B cell (primary cell): ENCODE data around the gene SUCLG2. TPM values are rescaled to one million over a fixed set of nuclear protein-coding genes. Genes with fewer than 3 reads are reported as not detected.

Experiments
- ATAC-seq: fragments of 200-7000 bp; cut with Tn5 transposase; one replicate; pipeline ENCODE4 v1.10.0; 2021; ENCODE audit warnings: low read depth, mild to moderate bottlenecking, moderate number of reproducible peaks, moderate library complexity
- CTCF ChIA-PET: fragments of 350-600 bp; sonication (Branson Sonifier 250); formaldehyde crosslinking; loops from one replicate; lab custom pipeline; 2021; ENCODE audit warnings: antibody characterized with exemption, inconsistent platforms; lab: Charles Lee
- POLR2A ChIA-PET: fragments of 350-600 bp; sonication (Branson Sonifier 250); formaldehyde crosslinking; loops from one replicate; lab custom pipeline; 2021; ENCODE audit warnings: antibody characterized with exemption; lab: Charles Lee
- DNase-seq: peaks from one replicate; pipeline ENCODE4 v3.0.0; 2013
- H2AFZ ChIP-seq: 2 replicates; pipeline ENCODE4 v1.6.1; 2012; ENCODE audit warnings: mild to moderate bottlenecking, low read depth, low read length; ENCODE audit not compliant: insufficient read depth, poor library complexity, severe bottlenecking
- H3K27ac ChIP-seq, 2 donors: 1 replicate in 1 of 2; 2 replicates in 1 of 2; pipeline ENCODE4 v1.5.1; 2012 to 2013; ENCODE audit warnings: low read length in 2 of 2, mild to moderate bottlenecking in 2 of 2, moderate library complexity in 1 of 2
- H3K27me3 ChIP-seq, 4 experiments: fragments of 200-600 bp in 1 of 4; sonication (generic) in 1 of 4; replicated peaks in 1 of 4; 1 replicate in 2 of 4; 2 replicates in 2 of 4; pipeline versions ENCODE4 v1.6.1 to v1.7.0; 2013 to 2016; ENCODE audit warnings: low read length in 3 of 4, mild to moderate bottlenecking in 2 of 4, mixed read lengths in 1 of 4, moderate library complexity in 1 of 4; ENCODE audit not compliant: insufficient read depth in 4 of 4, control insufficient read depth in 3 of 4; ENCODE audit errors: control extremely low read depth in 1 of 4
- H3K36me3 ChIP-seq, 2 experiments: replicated peaks in 1 of 2; 1 replicate in 1 of 2; 2 replicates in 1 of 2; pipeline versions ENCODE4 v1.6.1 to v1.7.1; 2013; ENCODE audit warnings: low read length in 1 of 2; ENCODE audit not compliant: insufficient read depth in 2 of 2, control insufficient read depth in 1 of 2; ENCODE audit errors: control extremely low read depth in 1 of 2, extremely low read depth in 1 of 2
- H3K4me1 ChIP-seq, 2 donors: fragments of 200-600 bp in 1 of 2; sonication (generic) in 1 of 2; 1 replicate in 1 of 2; 2 replicates in 1 of 2; pipeline versions ENCODE4 v1.5.1 to v1.6.1; 2013 to 2017; ENCODE audit warnings: low read length in 2 of 2; ENCODE audit not compliant: control insufficient read depth in 2 of 2, insufficient read depth in 2 of 2
- H3K4me2 ChIP-seq: replicated peaks from 2 replicates; pipeline ENCODE3; 2012; ENCODE audit warnings: mild to moderate bottlenecking, low read depth, low read length; ENCODE audit not compliant: poor library complexity, severe bottlenecking
- H3K4me3 ChIP-seq, 5 experiments: fragments of 200-600 bp in 1 of 5; sonication (generic) in 1 of 5; 1 replicate in 3 of 5; 2 replicates in 2 of 5; pipeline versions ENCODE4 v1.5.1 to v1.7.0; 2011 to 2016; ENCODE audit warnings: low read length in 4 of 5, mild to moderate bottlenecking in 4 of 5, low read depth in 2 of 5, control low read depth in 1 of 5, moderate library complexity in 1 of 5; ENCODE audit not compliant: insufficient read depth in 1 of 5; ENCODE audit errors: control extremely low read depth in 1 of 5, extremely low read depth in 1 of 5
- H3K79me2 ChIP-seq: fragments of 200-600 bp; sonication (generic); one replicate; pipeline ENCODE4 v1.6.0; 2016; ENCODE audit warnings: low read length; ENCODE audit not compliant: control insufficient read depth, insufficient read depth
- H3K9ac ChIP-seq: fragments of 200-600 bp; sonication (generic); 2 replicates; pipeline ENCODE4 v1.6.1; 2017; ENCODE audit warnings: mild to moderate bottlenecking, low read length, moderate library complexity
- H3K9me3 ChIP-seq, 3 donors: one replicate each; pipeline versions ENCODE4 v1.6.1 to v1.7.1; 2013; ENCODE audit warnings: low read length in 2 of 3; ENCODE audit not compliant: control insufficient read depth in 2 of 3, insufficient read depth in 1 of 3; ENCODE audit errors: control extremely low read depth in 1 of 3
- H4K20me1 ChIP-seq: 2 replicates; pipeline ENCODE4 v1.6.0; 2012; ENCODE audit warnings: mild to moderate bottlenecking, low read length; ENCODE audit not compliant: insufficient read depth, control insufficient read depth, poor library complexity, severe bottlenecking
- H3K27ac Mint-ChIP-seq: one replicate; pipeline ENCODE4 v1.8.0; 2021; ENCODE audit warnings: mixed read lengths
- H3K27me3 Mint-ChIP-seq: one replicate; pipeline ENCODE4 v1.8.0; 2021; ENCODE audit warnings: mixed read lengths
- H3K4me1 Mint-ChIP-seq: one replicate; pipeline ENCODE4 v1.8.0; 2021; ENCODE audit warnings: mixed read lengths
- H3K4me3 Mint-ChIP-seq: one replicate; pipeline ENCODE4 v1.8.0; 2021; ENCODE audit warnings: mixed read lengths
- H3K9me3 Mint-ChIP-seq: one replicate; pipeline ENCODE4 v1.8.0; 2022; ENCODE audit warnings: mixed read lengths; ENCODE audit not compliant: insufficient read depth
- CTCF ChIP-seq: fragments of 200-600 bp; IDR thresholded peaks from one replicate; pipeline ENCODE4 v1.8.0; 2022; ENCODE audit warnings: antibody characterized with exemption, mild to moderate bottlenecking
- EZH2 ChIP-seq: IDR thresholded peaks from 2 replicates; pipeline ENCODE4 v1.6.1; 2012; ENCODE audit warnings: borderline replicate concordance, low read depth, mild to moderate bottlenecking, moderate library complexity, low read length; ENCODE audit not compliant: insufficient read depth, poor library complexity, severe bottlenecking
- WGBS: methylation state at CpG from one replicate; pipeline ENCODE4 v1.1.5; 2013; ENCODE audit warnings: missing lambda C conversion rate; ENCODE audit not compliant: insufficient coverage; 5-methylcytosine and 5-hydroxymethylcytosine counted together
- intact Hi-C: fragments of 100-400 bp; cut with micrococcal nuclease; formaldehyde crosslinking; loops from one replicate; pipeline ENCODE4 v1.10.0; 2022
- polyA plus RNA-seq: library from polyadenylated mRNA; depleted of rRNA; stranded (reverse); fragments of >200 nt; gene quantifications from 2 replicates; pipeline ENCODE4 v1.2.3, GENCODE V29; 2012
- total RNA-seq, 2 donors: library from RNA; stranded (reverse); fragments of 120-200 nt in 1 of 2; gene quantifications; 1 replicate in 1 of 2; 2 replicates in 1 of 2; pipeline versions ENCODE4 v1.2.3 to v1.2.4, GENCODE V29; 2013 to 2022

The SUCLG2 gene
- total and polyA plus RNA-seq, 2 donors (not counting 1 experiment from before 2014, with no cell fraction given), result 9.1 to 35.8 TPM

- POLR2A ChIA-PET, result no interaction called here
- no peaks in the 10 kb centered on the region for H4K20me1 ChIP-seq
- peaks cover 6% of the 10 kb centered on the region for H3K79me2 ChIP-seq
- Mint-ChIP-seq H3K9me3 (peaks cover 9% of the 10 kb centered on the region), H3K27me3 (no peaks in the 10 kb centered on the region), H3K27ac (no peak overlapping the region), H3K4me3 (no peak overlapping the region), H3K4me1 (peaks cover 2% of the 10 kb centered on the region)
- H3K4me2 ChIP-seq, result no peak overlapping the region
- H3K4me3 ChIP-seq, result no peak overlapping the region
- H3K9ac ChIP-seq, result no peak overlapping the region
- H3K27me3 ChIP-seq, result no peaks in the 10 kb centered on the region
- H2AFZ ChIP-seq, result no peak overlapping the region
- intact Hi-C loops, result no loop called here
- ATAC-seq (no peak), DNase-seq (no peak)
- H3K9me3 ChIP-seq, result peaks cover 0 to 2% (median 0%) of the 10 kb centered on the region in 3 donors
- WGBS, result no CpG with 5 or more reads among the region's 3 CpGs
- no peak for TF ChIP-seq CTCF
- no peak for TF ChIP-seq EZH2
- H3K27ac ChIP-seq, result no peak overlapping the region
- CTCF ChIA-PET, result no interaction called here
- peaks cover 2 to 5% of the 10 kb centered on the region in 2 experiments for H3K36me3 ChIP-seq
- no peaks in the 10 kb centered on the region for H3K4me1 ChIP-seq
Observed at GRCh38 chr3:67576441-67576840, 78.0 kb downstream of the SUCLG2 start.

GRCh38 chr3:67569324-67569723 lies 85.1 kb downstream of the SUCLG2 start:
- ATAC-seq, result no peak
- no peak for DNase-seq
- H3K4me1 Mint-ChIP-seq, result no peaks in the 10 kb centered on the region
- H3K9me3 ChIP-seq, result peaks cover 4 to 15% (median 6%) of the 10 kb centered on the region in 3 donors
- POLR2A ChIA-PET, result no interaction called here
- no peak overlapping the region for H3K9ac ChIP-seq
- H3K36me3 ChIP-seq, result peaks cover 11 to 13% of the 10 kb centered on the region in 2 experiments
- no peak overlapping the region for H3K27ac ChIP-seq
- peaks cover 11% of the 10 kb centered on the region for H3K9me3 Mint-ChIP-seq
- no peaks in the 10 kb centered on the region for H3K27me3 Mint-ChIP-seq
- no peak overlapping the region for H3K4me3 ChIP-seq
- no peak overlapping the region for H3K4me3 Mint-ChIP-seq
- H3K79me2 ChIP-seq, result peaks cover 17% of the 10 kb centered on the region
- no peak overlapping the region for H3K27ac Mint-ChIP-seq
- peaks cover 18% of the 10 kb centered on the region for H4K20me1 ChIP-seq
- no peak overlapping the region for H2AFZ ChIP-seq
- TF ChIP-seq EZH2 (no peak), CTCF (no peak)
- no peak overlapping the region for H3K4me2 ChIP-seq
- no peaks in the 10 kb centered on the region for H3K4me1 ChIP-seq
- H3K27me3 ChIP-seq, result no peaks in the 10 kb centered on the region
- intact Hi-C loops, result no loop called here
- 100% methylated on average over 2 of the region's 3 CpGs for WGBS
- CTCF ChIA-PET, result interaction anchor here (1.7 kb wide), 1 partner anchor 10 kb away, joined by 3 read pairs; no protein-coding TSS in a partner anchor
